T-cell (primary cell): Measurements from ENCODE around the gene VMP1. TPM values are rescaled to one million over a fixed set of nuclear protein-coding genes. Genes with fewer than 3 reads are reported as not detected.

Experiments
- ATAC-seq, 4 experiments: fragments of 200-7000 bp in 3 of 4; fragments of 150-1000 bp in 1 of 4; cut with Tn5 transposase; replicated peaks in 1 of 4; 1 replicate in 3 of 4; 2 replicates in 1 of 4; pipeline ENCODE4 v1.10.0; 2021; ENCODE audit warnings: moderate library complexity in 3 of 4, mild to moderate bottlenecking in 2 of 4, moderate number of reproducible peaks in 1 of 4
- CTCF ChIA-PET, 2 donors: fragments of 300-600 bp; sonication (Branson Sonifier 250); formaldehyde crosslinking; loops; one replicate each; lab custom pipeline; 2022; ENCODE audit warnings: antibody characterized with exemption in 2 of 2; lab: Charles Lee
- POLR2A ChIA-PET, 2 donors: fragments of 300-600 bp; sonication (Branson Sonifier 250); formaldehyde crosslinking; loops; one replicate each; lab custom pipeline; 2022; ENCODE audit warnings: antibody characterized with exemption in 2 of 2; lab: Charles Lee
- DNase-seq, 35 experiments: peaks; one replicate each; pipeline versions ENCODE4 v3.0.0 to v3.0.0-alpha.2; 2013 to 2023
- H3K27ac ChIP-seq: one replicate; pipeline ENCODE4 v1.5.1; 2013; ENCODE audit warnings: low read length
- H3K27me3 ChIP-seq, 2 experiments: replicated peaks in 1 of 2; 1 replicate in 1 of 2; 2 replicates in 1 of 2; pipeline versions ENCODE4 v1.6.1 to v1.7.0; 2013; ENCODE audit warnings: low read length in 1 of 2, mixed read lengths in 1 of 2; ENCODE audit not compliant: control insufficient read depth in 2 of 2, insufficient read depth in 2 of 2; ENCODE audit errors: extremely low read depth in 1 of 2
- H3K36me3 ChIP-seq, 2 donors: 1 replicate in 1 of 2; 2 replicates in 1 of 2; pipeline versions ENCODE4 v1.6.1 to v1.7.0; 2013; ENCODE audit warnings: low read length in 1 of 2; ENCODE audit not compliant: control insufficient read depth in 2 of 2, insufficient read depth in 1 of 2; ENCODE audit errors: extremely low read depth in 1 of 2
- H3K4me1 ChIP-seq, 2 experiments: 1 replicate in 1 of 2; 2 replicates in 1 of 2; pipeline versions ENCODE4 v1.6.1 to v1.7.0; 2013; ENCODE audit warnings: low read length in 2 of 2, mixed read lengths in 1 of 2; ENCODE audit not compliant: insufficient read depth in 2 of 2, control insufficient read depth in 1 of 2; ENCODE audit errors: extremely low read depth in 1 of 2
- H3K4me3 ChIP-seq, 2 donors: 1 replicate in 1 of 2; 2 replicates in 1 of 2; pipeline versions ENCODE4 v1.5.1 to v1.7.0; 2013; ENCODE audit warnings: mild to moderate bottlenecking in 2 of 2, low read length in 1 of 2, moderate library complexity in 1 of 2; ENCODE audit not compliant: control insufficient read depth in 1 of 2; ENCODE audit errors: extremely low read depth in 1 of 2
- H3K9me3 ChIP-seq: 2 replicates; pipeline ENCODE4 v1.7.0; 2013
- H3K27ac Mint-ChIP-seq, 2 donors: one replicate each; pipeline ENCODE4 v1.8.0; 2020 to 2021; ENCODE audit warnings: mild to moderate bottlenecking in 2 of 2, mixed read lengths in 2 of 2
- H3K27me3 Mint-ChIP-seq, 2 donors: one replicate each; pipeline ENCODE4 v1.8.0; 2021 to 2022; ENCODE audit warnings: mixed read lengths in 2 of 2
- H3K36me3 Mint-ChIP-seq: one replicate; pipeline ENCODE4 v1.8.0; 2021; ENCODE audit warnings: mixed read lengths
- H3K4me1 Mint-ChIP-seq, 3 donors: one replicate each; pipeline ENCODE4 v1.8.0; 2020 to 2022; ENCODE audit warnings: mixed read lengths in 3 of 3, mild to moderate bottlenecking in 1 of 3
- H3K4me3 Mint-ChIP-seq, 3 donors: one replicate each; pipeline ENCODE4 v1.8.0; 2020 to 2022; ENCODE audit warnings: mild to moderate bottlenecking in 3 of 3, mixed read lengths in 3 of 3, moderate library complexity in 3 of 3
- H3K9me3 Mint-ChIP-seq, 3 donors: one replicate each; pipeline ENCODE4 v1.8.0; 2020 to 2022; ENCODE audit warnings: mixed read lengths in 3 of 3
- WGBS: methylation state at CpG from one replicate; pipeline ENCODE4 v1.1.5; 2013; ENCODE audit warnings: missing lambda C conversion rate; ENCODE audit not compliant: insufficient coverage; 5-methylcytosine and 5-hydroxymethylcytosine counted together
- total RNA-seq, 35 experiments: library from RNA in 6 of 35; stranded (reverse) in 6 of 35; fragments of 120-200 nt in 1 of 35; gene quantifications; one replicate each; pipeline versions ENCODE4 v1.2.1 to v1.2.4 and lab custom pipeline; 2013 to 2026

The VMP1 gene
- total RNA-seq, 5 donors from 2014 or later (not counting 1 experiment from before 2014, with no cell fraction given): 93.7 to 104 (median 97.6) TPM

GRCh38 chr17:59761385-59762048 lies 54.1 kb downstream of the VMP1 start:
- Mint-ChIP-seq H3K27me3 (no peaks in the 10 kb centered on the region), H3K4me1 (peaks cover 19 to 36% (median 27%) of the 10 kb centered on the region in 3 donors), H3K27ac (peak overlapping the region; percentile 66 to 83), H3K4me3 (peak overlapping the region in 1 of 3 donors; percentile 40), H3K36me3 (peaks cover 24% of the 10 kb centered on the region), H3K9me3 (peaks cover 0 to 5% (median 4%) of the 10 kb centered on the region in 3 donors)
- CTCF ChIA-PET: interaction anchor here in 1 of 2 donors (0.6 to 0.9 kb wide), 2 partner anchors 18 to 60 kb away, joined by 3 to 6 read pairs; no protein-coding TSS in a partner anchor
- Histone ChIP-seq H3K36me3 (peaks cover 0 to 4% of the 10 kb centered on the region in 2 donors), H3K27ac (no peak overlapping the region), H3K27me3 (no peaks in the 10 kb centered on the region), H3K4me3 (no peak overlapping the region), H3K4me1 (no peaks in the 10 kb centered on the region), H3K9me3 (no peaks in the 10 kb centered on the region)
- 80% methylated on average over 2 of the region's 3 CpGs for WGBS
- ATAC-seq (no peak), DNase-seq (no peak)
- POLR2A ChIA-PET: interaction anchor here in 1 of 2 donors (0.5 to 0.7 kb wide), 2 partner anchors 97 to 652 kb away, joined by 3 to 6 read pairs; no protein-coding TSS in a partner anchor

GRCh38 chr17:59762049-59762823 lies 54.8 kb downstream of the VMP1 start:
- no peaks in the 10 kb centered on the region for H3K27me3 ChIP-seq
- ChIA-PET CTCF (interaction anchor here in 1 of 2 donors (0.6 to 1.7 kb wide), 6 partner anchors 8 to 97 kb away, joined by 3 to 6 read pairs (median 3); no protein-coding TSS in a partner anchor), POLR2A (interaction anchor here in 1 of 2 donors (0.6 to 1.3 kb wide), 4 partner anchors 9 to 97 kb away, joined by 3 to 9 read pairs (median 4); no protein-coding TSS in a partner anchor)
- H3K27ac Mint-ChIP-seq: peak overlapping the region; percentile 70 to 83
- peaks cover 19 to 31% (median 29%) of the 10 kb centered on the region in 3 donors for H3K4me1 Mint-ChIP-seq
- peaks cover 0 to 5% (median 4%) of the 10 kb centered on the region in 3 donors for H3K9me3 Mint-ChIP-seq
- H3K36me3 ChIP-seq: peaks cover 0 to 3% of the 10 kb centered on the region in 2 donors
- no peak overlapping the region for H3K4me3 ChIP-seq
- H3K36me3 Mint-ChIP-seq: peaks cover 25% of the 10 kb centered on the region
- ATAC-seq (peak in 1 of 4 experiments; percentile 24), DNase-seq (peak in 1 of 35 experiments; percentile 15)
- no peaks in the 10 kb centered on the region for H3K9me3 ChIP-seq
- no peaks in the 10 kb centered on the region for H3K27me3 Mint-ChIP-seq
- H3K4me1 ChIP-seq: no peaks in the 10 kb centered on the region
- WGBS: no CpG with 5 or more reads among the region's 4 CpGs
- no peak overlapping the region for H3K27ac ChIP-seq
- peak overlapping the region in 2 of 3 donors; percentile 0 to 40 for H3K4me3 Mint-ChIP-seq

GRCh38 chr17:59762824-59763374 lies 55.4 kb downstream of the VMP1 start:
- no peak for ATAC-seq

GRCh38 chr17:59763861-59764260 lies 56.4 kb downstream of the VMP1 start:
- Histone ChIP-seq H3K27me3 (no peaks in the 10 kb centered on the region), H3K9me3 (no peaks in the 10 kb centered on the region), H3K36me3 (peaks cover 0 to 3% of the 10 kb centered on the region in 2 donors), H3K4me3 (no peak overlapping the region), H3K27ac (no peak overlapping the region), H3K4me1 (no peaks in the 10 kb centered on the region)
- no peaks in the 10 kb centered on the region for H3K27me3 Mint-ChIP-seq
- ChIA-PET POLR2A (interaction anchor here in 1 of 2 donors (0.6 to 1.3 kb wide), 3 partner anchors 10 to 156 kb away, joined by 3 to 14 read pairs (median 9); no protein-coding TSS in a partner anchor), CTCF (interaction anchor here in 1 of 2 donors (0.6 to 1.7 kb wide), 2 partner anchors 10 to 25 kb away, joined by 4 to 6 read pairs; no protein-coding TSS in a partner anchor)
- H3K9me3 Mint-ChIP-seq: peaks cover 0 to 5% (median 4%) of the 10 kb centered on the region in 3 donors
- H3K4me3 Mint-ChIP-seq: no peak overlapping the region
- ATAC-seq (no peak), DNase-seq (no peak)
- H3K36me3 Mint-ChIP-seq: peaks cover 22% of the 10 kb centered on the region
- H3K4me1 Mint-ChIP-seq: peaks cover 19 to 26% (median 25%) of the 10 kb centered on the region in 3 donors
- no peak overlapping the region for H3K27ac Mint-ChIP-seq
- WGBS: no CpG with 5 or more reads among the region's 1 CpG

More at GRCh38 chr17:59762824-59763374, 55.4 kb downstream of the VMP1 start:
- no peak overlapping the region for H3K4me3 ChIP-seq
- no peaks in the 10 kb centered on the region for H3K9me3 ChIP-seq
- ChIA-PET CTCF (interaction anchor here (0.6 to 1.7 kb wide), 5 partner anchors 9 to 97 kb away, joined by 3 to 6 read pairs (median 3); no protein-coding TSS in a partner anchor), POLR2A (interaction anchor here in 1 of 2 donors (0.6 to 1.3 kb wide), 2 partner anchors 9 to 12 kb away, joined by 4 to 9 read pairs; no protein-coding TSS in a partner anchor)
- H3K4me3 Mint-ChIP-seq: no peak overlapping the region
- no peaks in the 10 kb centered on the region for H3K27me3 ChIP-seq
- peaks cover 23% of the 10 kb centered on the region for H3K36me3 Mint-ChIP-seq
- H3K9me3 Mint-ChIP-seq: peaks cover 0 to 5% (median 4%) of the 10 kb centered on the region in 3 donors
- peaks cover 19 to 29% (median 29%) of the 10 kb centered on the region in 3 donors for H3K4me1 Mint-ChIP-seq
- no peaks in the 10 kb centered on the region for H3K4me1 ChIP-seq
- H3K27ac Mint-ChIP-seq: peak overlapping the region; percentile 52 to 79
- no peak for DNase-seq
- no peaks in the 10 kb centered on the region for H3K27me3 Mint-ChIP-seq
- H3K27ac ChIP-seq: no peak overlapping the region
- peaks cover 0 to 3% of the 10 kb centered on the region in 2 donors for H3K36me3 ChIP-seq

GRCh38 chr17:59764292-59764741 lies 56.9 kb downstream of the VMP1 start:
- Mint-ChIP-seq H3K27ac (peak overlapping the region in 1 of 2 donors; percentile 39), H3K9me3 (peaks cover 0 to 5% (median 4%) of the 10 kb centered on the region in 3 donors), H3K4me3 (no peak overlapping the region), H3K27me3 (no peaks in the 10 kb centered on the region), H3K4me1 (peaks cover 19 to 27% (median 26%) of the 10 kb centered on the region in 3 donors), H3K36me3 (peaks cover 21% of the 10 kb centered on the region)
- Histone ChIP-seq H3K4me3 (no peak overlapping the region), H3K27ac (no peak overlapping the region), H3K4me1 (no peaks in the 10 kb centered on the region), H3K27me3 (no peaks in the 10 kb centered on the region), H3K36me3 (peaks cover 0 to 3% of the 10 kb centered on the region in 2 donors), H3K9me3 (no peaks in the 10 kb centered on the region)
- ATAC-seq (no peak), DNase-seq (no peak)
- POLR2A ChIA-PET: interaction anchor here in 1 of 2 donors (0.6 to 0.7 kb wide), 2 partner anchors 27 to 156 kb away, joined by 3 to 14 read pairs; no protein-coding TSS in a partner anchor
- CTCF ChIA-PET: no interaction called here
- 100% methylated on average over 1 of the region's 3 CpGs for WGBS
